ENCODE results near the gene SLC25A10.

GRCh38 chr17:81717049-81717765 is 5.1 kb downstream of the SLC25A10 start:
- no peak for TF ChIP-seq CTCF (conservative IDR thresholded peaks at IDR 0.05)
- TF ChIP-seq ZFX (IDR thresholded peaks at IDR 0.05), result no peak

Measured in C4-2B (cell line).